ENCODE measurements around the gene NSL1.
"Not testable (repeated sequence)": the region's sequence is repeated elsewhere in the genome, so short reads cannot be mapped to it uniquely, and the experiment has no call there.

NSL1 gene

GRCh38 chr1:212746546-212746945 lies 45.0 kb downstream of the NSL1 start:
- DNase-seq, result no peak

- no peak for DNase-seq
Observed at GRCh38 chr1:212745303-212745702, 46.3 kb downstream of the NSL1 start.

DNA sequence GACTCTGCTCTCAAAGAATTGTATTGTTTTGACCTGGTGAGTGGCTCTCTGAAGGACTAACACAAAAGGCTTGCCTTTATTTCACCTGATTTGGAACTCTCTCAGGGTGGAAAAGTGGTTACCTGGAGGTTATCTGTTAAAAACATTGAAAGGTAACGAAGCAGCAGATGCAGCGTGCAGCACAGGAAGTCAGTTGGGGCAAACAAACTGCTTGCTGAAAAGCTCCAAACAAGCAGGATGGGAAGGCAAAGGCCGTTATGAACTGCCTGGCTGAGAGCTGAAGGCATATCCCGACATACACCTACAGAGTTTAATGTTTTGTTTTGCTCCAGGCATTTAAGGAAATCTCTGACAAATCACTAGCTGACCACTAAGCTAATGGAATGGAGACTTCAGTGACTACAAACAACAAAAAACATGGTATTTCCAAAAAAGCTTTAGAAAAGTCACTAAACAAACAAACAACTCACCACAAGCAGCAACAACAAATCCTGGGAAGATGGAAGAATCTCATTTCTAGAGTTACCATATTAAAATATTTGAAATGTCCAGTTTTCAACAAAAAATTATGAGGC lies 47.6 kb downstream of the NSL1 start:
- no peak for DNase-seq

DNA sequence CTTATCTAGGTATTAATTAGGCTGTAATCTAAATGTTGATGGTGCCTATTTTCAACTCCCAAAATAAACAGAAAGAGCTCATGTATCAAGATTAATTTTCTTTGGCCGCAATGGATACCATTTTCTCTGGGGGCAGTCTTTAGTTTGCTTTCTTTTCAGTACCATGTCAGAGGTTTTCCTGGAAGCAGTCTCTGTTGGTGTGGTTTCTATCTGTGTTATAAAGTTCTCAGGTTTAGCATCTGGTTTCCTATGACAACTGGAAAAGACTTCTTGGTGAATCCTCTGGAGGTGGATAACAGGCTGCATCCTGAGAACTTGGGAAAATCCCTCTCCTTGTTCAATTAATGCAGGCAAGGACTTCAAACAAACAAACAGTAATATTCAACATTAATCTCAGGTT lies 53.2 kb downstream of the NSL1 start:
- no peak for DNase-seq

DNA sequence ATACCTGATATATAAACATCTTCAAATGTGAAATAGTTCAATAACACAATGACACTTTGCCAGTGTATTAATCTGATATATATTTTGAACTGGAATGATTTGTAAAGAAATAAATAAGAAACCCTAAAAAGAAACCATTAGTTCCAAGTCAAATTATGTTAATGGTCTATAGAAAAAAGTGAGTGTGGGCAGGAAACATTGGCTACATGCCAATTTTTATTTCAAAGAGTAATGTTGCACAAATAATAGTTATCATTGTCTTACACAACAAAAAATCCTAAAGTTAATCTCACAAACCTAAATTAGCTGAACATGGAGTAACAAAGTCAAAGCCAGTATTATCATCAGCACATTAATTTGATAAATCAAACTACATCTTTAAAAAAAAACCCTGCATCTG lies 54.0 kb downstream of the NSL1 start:
- no peak for DNase-seq

DNA sequence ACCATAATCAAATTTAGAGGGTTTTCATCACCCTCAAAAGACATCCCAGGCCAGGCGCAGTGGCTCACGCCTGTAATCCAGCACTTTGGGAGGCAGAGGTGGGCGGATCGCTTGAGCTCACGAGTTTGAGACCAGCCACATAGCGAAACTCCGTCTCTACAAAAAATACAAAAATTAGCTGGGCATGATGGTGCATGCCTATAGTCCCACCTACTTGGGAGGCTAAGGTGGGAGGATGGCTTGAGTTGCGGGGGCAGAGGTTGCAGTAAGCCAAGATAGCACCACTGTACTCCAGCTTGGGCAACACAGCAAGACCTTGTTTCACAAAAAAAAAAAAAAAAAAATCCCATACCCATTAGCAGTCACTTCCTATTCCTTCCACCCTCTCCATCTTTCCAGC lies 58.5 kb downstream of the NSL1 start:
- no peak for DNase-seq

DNA sequence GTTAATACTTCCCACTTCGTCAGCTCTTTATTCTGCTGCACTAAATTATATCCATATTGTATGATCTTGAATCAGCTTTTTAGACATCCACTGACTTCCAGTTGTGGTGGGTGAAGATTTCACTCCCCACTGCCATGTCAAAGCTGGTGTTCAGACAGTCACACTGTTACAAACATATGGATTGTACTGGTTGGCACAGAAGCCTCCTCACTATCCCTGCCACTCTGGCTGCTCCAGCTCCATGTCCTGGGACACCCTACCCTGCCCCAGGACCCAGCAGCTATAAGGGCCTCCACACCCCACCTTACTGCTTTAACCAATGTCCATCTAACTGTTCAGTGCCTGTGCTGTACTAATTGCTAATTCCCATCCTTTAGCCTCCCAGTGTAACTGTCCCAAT lies 59.9 kb downstream of the NSL1 start:
- no peak for DNase-seq

GRCh38 chr1:212728606-212729005 lies 63.0 kb downstream of the NSL1 start:
- no peak for DNase-seq

- no peak for DNase-seq
Observed at GRCh38 chr1:212727386-212728181, 64.0 kb downstream of the NSL1 start.

DNA sequence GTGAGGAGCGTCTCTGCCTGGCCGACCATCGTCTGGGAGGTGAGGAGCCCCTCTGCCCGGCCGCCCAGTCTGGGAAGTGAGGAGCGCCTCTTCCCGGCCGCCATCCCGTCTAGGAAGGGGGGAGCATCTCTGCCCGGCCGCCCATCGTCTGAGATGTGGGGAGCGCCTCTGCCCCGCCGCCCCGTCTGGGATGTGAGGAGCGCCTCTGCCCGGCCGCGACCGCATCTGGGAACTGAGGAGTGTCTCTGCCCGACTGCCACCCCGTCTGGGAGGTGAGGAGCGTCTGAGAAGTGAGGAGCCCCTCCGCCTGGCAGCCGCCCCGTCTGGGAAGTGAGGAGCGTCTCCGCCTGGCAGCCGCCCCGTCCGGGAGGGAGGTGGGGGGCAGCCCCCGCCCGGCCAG lies 66.9 kb downstream of the NSL1 start:
- not testable (repeated sequence) for DNase-seq

GRCh38 chr1:212722270-212722957 lies 69.2 kb downstream of the NSL1 start:
- DNase-seq, result peak; percentile 22

- DNase-seq, result no peak
Observed at GRCh38 chr1:212721388-212722247, 70.0 kb downstream of the NSL1 start.

DNA sequence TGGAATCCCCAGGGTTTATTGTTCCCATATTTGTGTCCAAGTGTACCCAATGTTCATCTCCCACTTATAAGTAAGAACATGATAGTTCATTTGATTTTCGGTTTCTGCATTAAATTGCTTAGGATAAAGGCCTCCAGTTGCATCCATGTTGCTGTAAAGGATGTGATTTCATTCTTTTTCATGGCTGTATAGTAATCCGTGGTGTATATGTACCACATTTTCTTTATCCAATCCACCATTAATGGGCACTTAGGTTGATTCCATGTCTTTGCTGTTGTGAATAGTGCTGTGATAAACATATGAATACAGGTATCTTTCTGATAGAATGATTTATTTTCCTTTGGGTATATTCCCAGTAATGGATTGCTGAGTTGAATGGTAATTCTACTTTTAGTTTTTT lies 71.9 kb downstream of the NSL1 start:
- DNase-seq, result no peak

GRCh38 chr1:212718499-212718898 lies 73.1 kb downstream of the NSL1 start:
- DNase-seq, result no peak

GRCh38 chr1:212716161-212716560 lies 75.4 kb downstream of the NSL1 start:
- DNase-seq, result no peak

DNA sequence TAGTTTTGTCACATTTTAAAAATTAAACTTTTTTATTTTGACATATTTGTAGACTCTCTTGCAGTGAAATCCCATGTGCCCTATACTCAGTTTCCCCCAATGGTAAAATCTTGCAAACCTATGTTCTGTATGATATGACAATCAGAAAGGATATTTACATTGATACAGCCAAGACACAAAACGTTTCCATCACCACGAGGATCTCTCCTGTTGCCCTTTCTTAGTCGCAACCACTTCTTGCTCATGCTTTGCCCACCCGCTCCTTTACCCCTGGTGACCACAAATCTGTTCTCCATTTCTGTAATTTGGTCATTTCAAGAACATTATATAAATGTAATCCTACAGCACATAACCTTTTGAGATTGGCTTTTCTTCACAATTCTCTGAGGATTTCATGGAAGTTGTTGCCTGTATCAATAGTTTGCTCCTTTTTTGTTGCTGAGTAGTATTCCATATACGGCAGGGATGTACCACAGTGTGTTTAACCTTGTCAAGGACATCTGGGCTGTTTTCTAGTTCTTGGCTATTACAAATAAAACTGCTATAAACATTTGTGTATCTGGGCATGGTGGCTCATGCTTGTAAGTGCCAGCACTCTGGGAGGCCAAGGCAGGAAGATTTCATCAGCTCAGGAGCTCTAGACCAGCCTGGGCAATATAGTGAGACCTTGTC lies 78.0 kb downstream of the NSL1 start:
- no peak for DNase-seq

DNA sequence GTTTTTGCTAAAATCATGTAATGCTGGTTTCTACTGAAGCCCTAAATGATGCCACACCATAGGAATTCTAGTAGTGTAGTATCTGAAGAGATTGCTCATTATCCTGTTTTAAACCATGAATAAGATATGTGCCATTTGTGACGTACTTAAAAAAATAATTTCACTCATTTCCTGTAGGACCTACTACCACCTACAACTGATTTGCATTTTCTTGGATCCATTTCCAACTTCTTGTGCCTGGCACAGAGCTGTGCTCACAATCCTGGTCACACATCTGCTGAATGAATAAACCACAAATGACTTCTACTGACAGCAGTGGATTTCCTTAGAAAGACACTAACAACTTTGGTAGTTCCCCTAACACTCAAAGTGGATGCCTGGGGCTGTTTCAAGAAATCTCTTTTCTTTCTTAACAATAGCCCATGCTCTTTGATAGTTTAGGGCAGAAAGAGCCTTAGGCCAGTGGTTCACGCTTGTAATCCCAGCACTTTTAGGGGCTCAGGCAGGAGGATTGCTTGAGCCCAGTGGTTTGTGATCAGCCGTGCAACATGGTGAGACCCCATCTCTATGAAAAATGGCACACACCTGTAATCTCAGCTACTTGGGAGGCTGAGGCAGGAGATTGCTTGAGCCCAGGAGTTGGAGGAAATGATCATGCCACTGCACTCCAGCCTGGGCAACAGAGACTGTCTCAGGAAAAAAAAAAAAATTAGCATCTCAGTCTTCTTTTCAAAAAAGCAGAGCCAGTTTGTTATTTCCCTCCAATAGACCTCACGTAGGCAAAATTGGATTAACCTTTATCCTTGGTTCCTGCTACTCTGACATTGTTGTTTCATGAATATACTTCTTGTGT lies 78.9 kb downstream of the NSL1 start:
- no peak for DNase-seq

GRCh38 chr1:212711974-212712373 lies 79.6 kb downstream of the NSL1 start:
- not testable (repeated sequence) for DNase-seq

DNA sequence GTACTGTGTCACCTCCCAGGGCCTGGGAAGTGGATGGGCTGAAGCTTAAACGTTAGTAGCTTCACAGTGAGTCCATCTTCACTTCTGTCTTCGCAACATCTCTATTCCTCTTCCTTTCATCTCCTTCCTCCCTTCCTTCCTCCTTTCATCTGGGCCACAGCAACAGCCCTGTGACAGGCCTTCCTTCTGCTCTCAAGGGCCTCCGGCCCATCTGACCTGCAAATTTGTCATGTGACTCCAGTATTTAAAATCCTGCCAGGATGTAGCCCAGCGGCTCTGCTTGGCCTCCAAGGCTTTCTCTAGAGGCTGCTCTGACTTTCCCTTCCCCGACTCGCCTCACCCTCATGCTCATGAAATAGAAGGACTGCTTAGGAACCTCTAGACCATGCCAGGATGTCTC lies 81.0 kb downstream of the NSL1 start:
- DNase-seq, result no peak

DNA sequence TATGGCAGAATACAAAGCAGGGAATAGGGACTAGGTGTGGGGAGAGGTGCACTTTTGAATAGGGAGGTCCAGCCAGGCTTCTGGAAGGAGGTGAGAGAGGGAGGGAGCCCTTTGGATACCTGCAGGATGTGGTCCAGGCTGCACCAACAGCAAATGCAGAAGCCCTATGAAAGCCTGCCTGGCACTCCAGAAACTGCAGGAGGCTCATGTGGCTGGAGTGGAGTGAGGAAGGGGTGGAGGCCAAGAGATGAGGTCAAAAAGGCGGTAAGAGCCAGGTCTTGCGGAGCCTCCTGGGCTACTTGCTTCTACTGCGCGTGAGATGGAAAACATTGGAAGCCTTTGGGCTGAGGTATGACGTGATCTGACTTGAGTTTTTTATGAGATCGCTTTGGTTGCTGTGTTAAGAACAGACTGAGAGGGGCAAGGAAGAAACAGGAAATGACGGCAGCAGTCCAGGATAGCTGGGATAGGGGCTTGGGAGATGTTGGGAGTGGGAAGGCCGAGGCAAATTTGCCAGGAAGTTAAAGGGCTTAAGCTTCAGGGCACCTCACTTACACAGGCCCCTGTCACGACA lies 87.5 kb downstream of the NSL1 start:
- DNase-seq, result no peak

DNA sequence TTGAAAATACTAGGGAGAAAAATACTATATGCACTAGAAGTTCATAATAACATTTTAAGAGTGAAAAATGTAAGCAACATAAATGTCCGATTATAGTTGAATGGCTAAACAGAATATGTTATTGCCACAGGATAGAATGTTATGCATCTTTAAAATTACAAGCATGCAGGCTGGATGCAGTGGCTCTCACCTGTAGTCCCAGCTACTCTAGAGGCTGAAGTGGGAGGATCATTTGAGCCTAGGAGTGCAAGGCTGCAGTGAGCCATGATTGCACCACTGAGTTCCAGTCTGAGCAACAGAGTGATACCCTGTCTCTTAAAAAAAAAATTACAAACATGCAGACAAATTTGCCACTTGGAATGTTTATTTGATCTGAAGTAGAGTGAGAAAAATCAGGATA lies 88.9 kb downstream of the NSL1 start:
- no peak for DNase-seq

Measured in NCI-H146 (cell line).